ENCODE results near the gene POLD3.

DNA sequence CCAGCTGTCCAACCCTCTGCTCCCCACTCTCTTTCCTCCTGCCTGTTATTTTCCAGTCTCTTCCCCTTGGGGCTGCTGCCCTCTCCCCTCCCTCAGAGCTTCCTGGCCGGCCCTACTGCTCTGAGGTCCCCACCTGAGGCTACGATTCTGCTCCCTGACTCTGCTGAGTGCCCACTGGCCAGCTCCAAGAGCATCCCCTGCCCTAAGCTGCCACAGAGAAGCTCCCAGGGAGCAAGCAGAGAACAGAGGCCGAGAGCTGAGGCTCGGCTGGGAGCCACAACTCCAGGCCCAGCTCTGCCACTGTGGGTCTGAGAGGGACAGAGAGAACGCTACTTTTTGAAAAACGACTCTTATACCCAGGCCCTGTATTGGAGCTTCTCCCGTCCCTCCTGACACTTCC, 77.8 kb downstream of the POLD3 start:
- TF ChIP-seq POLR2AphosphoS5 (IDR thresholded peaks at IDR 0.05; ENCODE audit: borderline replicate concordance, low read depth, low read length): no peak
- no peak for TF ChIP-seq EZH2 (IDR thresholded peaks at IDR 0.05)
